ENCODE results near the gene ABHD12B.

Gene ABHD12B

DNA sequence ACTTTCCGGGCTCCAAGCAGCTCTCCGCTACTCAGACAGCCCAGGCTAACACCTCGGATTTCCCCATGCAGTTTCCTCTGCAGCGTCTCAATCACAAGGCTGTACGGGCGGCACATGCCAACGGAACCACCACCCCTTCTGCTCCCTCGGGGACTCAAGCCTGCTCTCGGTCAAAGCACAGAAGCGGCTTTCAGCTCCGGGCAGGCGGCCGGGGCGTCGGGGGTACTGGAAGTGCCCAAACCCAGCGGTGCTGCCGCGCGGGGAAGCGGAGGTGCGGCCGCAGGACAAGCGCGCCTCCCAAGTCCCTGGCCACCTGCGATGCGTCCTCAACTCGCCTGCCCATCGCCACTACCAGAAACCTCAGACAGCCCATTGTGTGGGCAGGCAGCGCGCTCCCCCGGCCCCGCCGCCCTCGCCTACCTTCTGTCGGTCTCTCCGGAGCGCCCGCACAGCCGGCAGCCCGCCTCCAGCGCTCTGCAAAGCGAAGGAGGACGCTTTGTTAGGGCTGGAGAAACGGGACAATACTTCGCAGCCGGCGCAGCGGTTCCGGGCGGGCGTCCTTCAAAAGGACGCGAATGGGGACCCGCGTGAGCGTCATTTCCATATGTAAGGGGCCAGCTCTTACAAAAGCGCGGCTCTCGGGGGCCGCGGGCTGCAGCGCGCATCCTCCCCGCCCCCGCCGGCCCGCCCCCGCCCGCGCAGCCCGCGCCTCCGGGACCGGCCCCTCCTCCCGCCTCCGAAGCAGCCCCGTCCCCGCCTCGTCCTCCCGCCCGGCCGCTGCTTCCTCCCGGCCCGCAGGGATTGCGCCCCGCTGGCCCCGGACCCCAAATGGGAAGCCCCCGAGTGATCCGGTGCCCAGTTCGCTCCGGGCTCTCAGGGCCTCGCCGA lies 41.6 kb upstream of the ABHD12B start:
- DNase-seq (ENCODE audit: low read depth, low spot score) = no peak
- no CpG with 5 or more reads among the region's 93 CpGs for WGBS (ENCODE audit: insufficient coverage, insufficient read length)
- Histone ChIP-seq H3K27me3 (ENCODE audit: control insufficient read depth, insufficient read depth, low read length) (peaks cover 22% of the 10 kb centered on the region), H3K4me1 (ENCODE audit: control insufficient read depth, insufficient read depth, low read length) (peaks cover 2% of the 10 kb centered on the region; the same call in 1 of the 2 replicates), H3K9me3 (ENCODE audit: control insufficient read depth, insufficient read depth, low read length) (no peaks in the 10 kb centered on the region), H3K36me3 (ENCODE audit: control insufficient read depth, insufficient read depth, low read length) (no peaks in the 10 kb centered on the region), H3K27ac (ENCODE audit: low read length) (no peak overlapping the region), H3K4me3 (ENCODE audit: low read length) (peak overlapping the region; percentile 60)

DNA sequence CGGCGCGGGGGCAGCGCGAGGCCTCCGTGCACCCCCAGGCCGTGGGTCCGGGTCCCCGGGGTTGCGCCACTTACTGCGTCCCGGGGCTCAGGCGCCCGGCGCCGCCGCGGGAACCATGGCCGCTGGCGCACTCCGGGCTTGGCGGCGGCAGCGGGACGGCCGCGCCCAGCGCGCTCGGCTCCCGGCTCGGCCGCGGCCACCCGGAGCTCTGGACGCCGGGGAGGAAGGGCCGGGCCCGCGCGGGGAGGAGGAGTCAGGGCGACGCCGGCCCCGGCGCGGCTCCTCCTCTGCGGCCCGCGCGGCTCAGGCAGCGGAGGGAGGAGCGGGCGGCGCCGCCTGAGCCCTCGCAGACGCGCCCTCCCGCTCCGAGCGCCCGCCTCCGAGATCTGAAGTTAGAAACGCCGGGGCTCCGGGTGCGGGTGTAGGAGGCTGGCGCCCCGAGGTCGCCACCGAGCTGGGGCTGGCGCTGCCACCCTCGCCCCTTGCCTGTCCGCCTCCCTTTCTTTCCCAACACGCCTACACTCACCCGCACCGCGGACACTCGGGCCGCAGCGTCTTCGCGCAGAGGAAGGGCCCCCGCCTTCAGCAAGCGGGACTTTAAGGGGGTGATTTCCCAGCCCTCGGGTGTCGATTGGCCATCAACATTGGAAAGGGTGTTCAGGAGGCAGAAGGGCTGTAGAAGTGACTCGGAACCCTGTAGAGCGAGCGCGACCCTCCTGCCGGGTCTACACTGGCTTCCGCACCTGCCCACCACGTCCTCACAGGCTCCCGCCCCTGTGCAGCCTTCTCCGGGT lies 40.7 kb upstream of the ABHD12B start, which contains the start of gene NIN:
NIN (minus strand) TSS at position 231 of the 794 bp plus-strand sequence. CDS start 9,106 bp downstream, outside the sequence.
- no peak for DNase-seq (ENCODE audit: low read depth, low spot score)
- peaks cover 22% of the 10 kb centered on the region for H3K27me3 ChIP-seq (ENCODE audit: control insufficient read depth, insufficient read depth, low read length)
- H3K9me3 ChIP-seq (ENCODE audit: control insufficient read depth, insufficient read depth, low read length) = no peaks in the 10 kb centered on the region
- no peaks in the 10 kb centered on the region for H3K36me3 ChIP-seq (ENCODE audit: control insufficient read depth, insufficient read depth, low read length)
- peak within 1 kb of the TSS; percentile 60 for H3K4me3 ChIP-seq (ENCODE audit: low read length)
- no peak within 1 kb of the TSS for H3K27ac ChIP-seq (ENCODE audit: low read length)
- WGBS (ENCODE audit: insufficient coverage, insufficient read length) = no CpG with 5 or more reads among the region's 97 CpGs
- H3K4me1 ChIP-seq (ENCODE audit: control insufficient read depth, insufficient read depth, low read length) = peaks cover 2% of the 10 kb centered on the region; the same call in 1 of the 2 replicates

DNA sequence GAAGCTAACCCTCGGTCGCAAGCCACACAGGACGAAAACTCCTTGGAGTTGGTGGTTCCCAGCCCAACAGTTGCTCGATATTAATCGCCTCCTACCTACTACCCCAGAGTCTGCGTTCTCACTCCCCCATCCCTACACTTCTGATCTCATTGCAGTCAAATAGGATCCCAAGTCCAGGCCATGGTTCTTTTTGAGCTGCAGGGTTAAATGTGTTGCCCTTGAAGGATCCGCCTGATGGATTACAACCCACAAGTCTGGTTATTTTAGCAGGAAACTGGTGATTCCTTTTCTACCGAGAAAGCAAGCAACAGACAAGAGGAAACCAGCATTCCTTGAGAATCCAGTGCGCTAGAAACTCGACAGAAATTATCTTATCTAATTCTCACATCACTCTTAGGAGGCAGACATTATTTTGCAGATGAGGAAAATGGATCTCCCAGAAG lies 40.1 kb upstream of the ABHD12B start:
- no CpG with 5 or more reads among the region's 10 CpGs for WGBS (ENCODE audit: insufficient coverage, insufficient read length)
- peaks cover 2% of the 10 kb centered on the region; the same call in 1 of the 2 replicates for H3K4me1 ChIP-seq (ENCODE audit: control insufficient read depth, insufficient read depth, low read length)
- H3K9me3 ChIP-seq (ENCODE audit: control insufficient read depth, insufficient read depth, low read length) = no peaks in the 10 kb centered on the region
- peaks cover 22% of the 10 kb centered on the region for H3K27me3 ChIP-seq (ENCODE audit: control insufficient read depth, insufficient read depth, low read length)
- no peak overlapping the region for H3K27ac ChIP-seq (ENCODE audit: low read length)
- DNase-seq (ENCODE audit: low read depth, low spot score) = no peak
- no peaks in the 10 kb centered on the region for H3K36me3 ChIP-seq (ENCODE audit: control insufficient read depth, insufficient read depth, low read length)
- peak overlapping the region; percentile 60; the same call in 1 of the 2 replicates for H3K4me3 ChIP-seq (ENCODE audit: low read length)

DNA sequence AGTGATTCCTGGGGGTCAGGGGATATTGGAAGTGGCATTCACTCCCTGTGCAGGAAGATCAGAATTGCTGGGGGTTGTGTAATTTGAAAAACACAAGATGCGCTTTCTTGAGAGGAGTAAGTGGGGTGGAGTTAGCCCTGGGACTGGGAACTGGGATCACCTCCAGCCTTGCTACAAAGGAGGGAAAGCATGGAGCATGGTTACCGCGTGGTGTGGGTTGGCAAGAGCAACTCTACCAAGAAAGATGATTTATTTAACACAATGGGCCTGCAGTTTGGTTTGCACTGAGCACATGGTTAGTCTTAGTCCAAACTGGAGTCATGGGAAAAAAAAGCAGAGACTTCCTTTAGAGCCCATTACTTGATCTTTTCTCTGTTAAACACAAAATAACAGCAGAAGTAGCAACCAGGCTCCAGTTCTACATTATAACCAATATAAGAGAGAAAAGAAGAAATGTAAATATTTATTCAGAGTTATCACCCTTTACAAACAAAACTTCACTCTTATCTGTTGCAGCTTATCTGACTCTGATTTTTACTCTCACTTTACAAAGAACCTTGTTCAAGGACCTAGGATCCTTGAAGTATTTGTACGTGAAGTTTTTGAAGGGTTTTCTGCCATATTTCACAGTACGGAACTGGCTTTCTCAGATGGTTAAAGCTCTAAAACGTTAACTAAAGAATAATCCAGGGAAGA lies 38.8 kb upstream of the ABHD12B start:
- DNase-seq (ENCODE audit: low read depth, low spot score) = no peak
- Histone ChIP-seq H3K27me3 (ENCODE audit: control insufficient read depth, insufficient read depth, low read length) (peaks cover 20% of the 10 kb centered on the region), H3K4me1 (ENCODE audit: control insufficient read depth, insufficient read depth, low read length) (peaks cover 2% of the 10 kb centered on the region; the same call in 1 of the 2 replicates), H3K4me3 (ENCODE audit: low read length) (no peak overlapping the region), H3K36me3 (ENCODE audit: control insufficient read depth, insufficient read depth, low read length) (no peaks in the 10 kb centered on the region), H3K27ac (ENCODE audit: low read length) (no peak overlapping the region), H3K9me3 (ENCODE audit: control insufficient read depth, insufficient read depth, low read length) (no peaks in the 10 kb centered on the region)
- no CpG with 5 or more reads among the region's 6 CpGs for WGBS (ENCODE audit: insufficient coverage, insufficient read length)

DNA sequence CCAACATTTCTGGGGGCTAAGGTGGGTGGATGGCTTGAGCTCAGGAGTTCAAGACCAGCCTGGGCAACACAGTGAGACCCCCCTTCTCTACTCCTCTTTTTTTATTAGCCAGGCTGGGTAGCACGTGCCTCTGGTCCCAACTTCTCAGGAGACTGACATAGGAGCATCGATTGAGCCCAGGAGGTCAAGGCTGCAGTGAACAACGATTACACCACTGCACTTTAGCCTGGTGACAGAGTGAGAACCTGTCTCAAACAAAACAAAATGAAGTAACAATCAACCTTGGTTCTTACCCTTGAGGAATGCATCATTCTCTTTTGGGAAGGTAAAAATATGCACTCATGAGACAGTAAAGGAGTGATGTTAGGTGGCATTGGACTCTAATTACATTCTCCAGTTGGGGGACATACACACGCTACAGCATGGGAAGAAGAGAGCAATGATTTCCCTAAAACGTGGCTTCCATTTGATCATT lies 37.0 kb upstream of the ABHD12B start:
- peaks cover 12% of the 10 kb centered on the region for H3K27me3 ChIP-seq (ENCODE audit: control insufficient read depth, insufficient read depth, low read length)
- no peak for DNase-seq (ENCODE audit: low read depth, low spot score)
- no peaks in the 10 kb centered on the region for H3K36me3 ChIP-seq (ENCODE audit: control insufficient read depth, insufficient read depth, low read length)
- H3K4me3 ChIP-seq (ENCODE audit: low read length) = no peak overlapping the region
- WGBS (ENCODE audit: insufficient coverage, insufficient read length) = no CpG with 5 or more reads among the region's 5 CpGs
- H3K4me1 ChIP-seq (ENCODE audit: control insufficient read depth, insufficient read depth, low read length) = no peaks in the 10 kb centered on the region
- no peaks in the 10 kb centered on the region for H3K9me3 ChIP-seq (ENCODE audit: control insufficient read depth, insufficient read depth, low read length)
- H3K27ac ChIP-seq (ENCODE audit: low read length) = no peak overlapping the region

DNA sequence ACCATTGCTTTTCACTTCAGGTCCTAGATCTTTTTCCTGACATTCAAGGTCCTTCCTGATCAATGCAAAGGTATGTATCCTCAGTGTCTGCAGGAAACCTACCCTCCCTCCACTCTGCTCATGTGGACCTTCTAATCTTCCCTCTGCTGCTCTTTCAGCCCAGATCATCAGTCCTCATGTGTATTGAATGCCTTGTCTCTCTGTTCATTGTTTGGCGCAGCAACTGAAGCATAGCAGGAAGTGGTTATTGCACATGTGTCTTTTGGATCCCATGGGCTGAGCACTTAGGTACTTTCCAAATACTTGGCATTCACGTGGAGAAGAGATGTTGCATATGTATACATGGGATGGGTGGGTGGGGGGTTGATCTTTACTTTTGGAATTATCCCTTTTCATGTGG lies 36.6 kb upstream of the ABHD12B start:
- no peak for DNase-seq (ENCODE audit: low read depth, low spot score)
- Histone ChIP-seq H3K9me3 (ENCODE audit: control insufficient read depth, insufficient read depth, low read length) (no peaks in the 10 kb centered on the region), H3K4me1 (ENCODE audit: control insufficient read depth, insufficient read depth, low read length) (no peaks in the 10 kb centered on the region), H3K36me3 (ENCODE audit: control insufficient read depth, insufficient read depth, low read length) (no peaks in the 10 kb centered on the region), H3K27ac (ENCODE audit: low read length) (no peak overlapping the region), H3K27me3 (ENCODE audit: control insufficient read depth, insufficient read depth, low read length) (peaks cover 12% of the 10 kb centered on the region), H3K4me3 (ENCODE audit: low read length) (no peak overlapping the region)
- no CpG with 5 or more reads among the region's 2 CpGs for WGBS (ENCODE audit: insufficient coverage, insufficient read length)

DNA sequence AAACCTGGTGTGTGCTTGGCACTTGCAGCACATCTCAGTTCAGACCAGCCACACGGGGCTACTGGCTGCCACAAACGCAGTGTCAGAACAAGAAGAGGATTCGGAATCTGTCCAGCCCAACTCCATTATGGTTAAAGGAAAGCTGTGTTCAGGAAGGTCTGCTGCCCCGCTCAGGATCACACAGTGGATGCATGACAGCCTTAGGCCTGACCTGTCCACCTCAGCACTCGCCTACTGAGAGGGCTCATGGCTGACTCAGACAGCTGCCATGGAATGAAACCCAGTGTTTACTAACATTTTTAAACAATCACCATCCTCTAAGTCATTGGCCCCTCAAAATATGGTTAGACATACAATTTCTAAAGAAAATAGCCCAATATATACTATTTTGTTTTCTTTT lies 35.3 kb upstream of the ABHD12B start:
- Histone ChIP-seq H3K27me3 (ENCODE audit: control insufficient read depth, insufficient read depth, low read length) (peaks cover 12% of the 10 kb centered on the region), H3K9me3 (ENCODE audit: control insufficient read depth, insufficient read depth, low read length) (no peaks in the 10 kb centered on the region), H3K27ac (ENCODE audit: low read length) (no peak overlapping the region), H3K4me1 (ENCODE audit: control insufficient read depth, insufficient read depth, low read length) (no peaks in the 10 kb centered on the region), H3K36me3 (ENCODE audit: control insufficient read depth, insufficient read depth, low read length) (no peaks in the 10 kb centered on the region), H3K4me3 (ENCODE audit: low read length) (no peak overlapping the region)
- DNase-seq (ENCODE audit: low read depth, low spot score) = no peak
- no CpG with 5 or more reads among the region's 5 CpGs for WGBS (ENCODE audit: insufficient coverage, insufficient read length)

DNA sequence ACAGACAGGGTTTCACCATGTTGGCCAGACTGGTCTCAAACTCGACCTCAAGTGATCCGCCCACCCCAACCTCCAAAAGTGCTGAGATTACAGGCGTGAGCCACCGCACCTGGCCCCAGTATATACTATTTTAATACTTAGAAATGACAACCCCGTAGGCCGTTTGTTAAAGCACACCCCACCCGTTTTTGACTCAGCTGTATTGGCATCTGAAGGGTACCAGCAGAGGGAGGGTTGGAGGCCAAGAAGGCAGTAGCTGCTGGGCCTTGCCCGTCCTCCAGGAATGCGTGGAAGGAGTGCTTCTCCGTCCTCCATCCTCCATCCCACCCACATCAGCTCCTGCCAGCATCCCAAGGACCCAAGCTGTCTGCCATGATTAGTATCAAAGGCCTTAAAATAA lies 34.6 kb upstream of the ABHD12B start:
- H3K4me3 ChIP-seq (ENCODE audit: low read length) = no peak overlapping the region
- H3K9me3 ChIP-seq (ENCODE audit: control insufficient read depth, insufficient read depth, low read length) = no peaks in the 10 kb centered on the region
- DNase-seq (ENCODE audit: low read depth, low spot score) = no peak
- peaks cover 7% of the 10 kb centered on the region for H3K27me3 ChIP-seq (ENCODE audit: control insufficient read depth, insufficient read depth, low read length)
- no CpG with 5 or more reads among the region's 10 CpGs for WGBS (ENCODE audit: insufficient coverage, insufficient read length)
- no peak overlapping the region for H3K27ac ChIP-seq (ENCODE audit: low read length)
- no peaks in the 10 kb centered on the region for H3K36me3 ChIP-seq (ENCODE audit: control insufficient read depth, insufficient read depth, low read length)
- no peaks in the 10 kb centered on the region for H3K4me1 ChIP-seq (ENCODE audit: control insufficient read depth, insufficient read depth, low read length)

DNA sequence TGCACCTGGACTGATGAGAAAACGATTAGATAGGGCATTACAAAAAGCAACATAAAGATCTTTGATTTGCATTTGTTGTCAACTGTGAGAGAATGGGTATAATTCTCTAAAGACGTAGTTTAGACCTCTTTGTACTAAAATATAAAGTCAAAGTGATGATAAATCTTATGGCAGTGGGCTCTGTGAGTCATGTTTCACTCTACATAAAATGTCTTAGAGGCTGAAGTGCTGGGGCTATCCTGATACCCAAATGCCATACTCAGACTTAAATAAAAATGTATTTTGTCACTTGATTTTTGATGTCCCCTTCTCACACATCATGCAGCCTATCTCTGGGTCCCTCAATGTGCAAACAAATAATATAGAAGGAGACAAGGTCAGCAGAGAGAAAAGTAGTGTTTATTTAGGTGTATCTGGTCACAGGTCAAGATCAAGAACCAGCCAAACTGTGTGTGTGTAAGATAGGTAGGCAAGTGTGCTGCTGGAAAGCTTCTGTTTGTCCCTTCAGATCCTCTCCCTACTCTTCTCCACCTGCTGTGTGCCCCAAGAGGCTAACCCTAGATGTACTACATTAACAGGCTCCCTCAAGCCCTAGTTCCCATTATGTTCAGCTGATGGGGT lies 33.9 kb upstream of the ABHD12B start:
- no CpG with 5 or more reads among the region's 2 CpGs for WGBS (ENCODE audit: insufficient coverage, insufficient read length)
- Histone ChIP-seq H3K36me3 (ENCODE audit: control insufficient read depth, insufficient read depth, low read length) (no peaks in the 10 kb centered on the region), H3K4me1 (ENCODE audit: control insufficient read depth, insufficient read depth, low read length) (no peaks in the 10 kb centered on the region), H3K9me3 (ENCODE audit: control insufficient read depth, insufficient read depth, low read length) (no peaks in the 10 kb centered on the region), H3K4me3 (ENCODE audit: low read length) (no peak overlapping the region), H3K27ac (ENCODE audit: low read length) (no peak overlapping the region), H3K27me3 (ENCODE audit: control insufficient read depth, insufficient read depth, low read length) (peaks cover under 1% of the 10 kb centered on the region; the same call in 1 of the 2 replicates)
- DNase-seq (ENCODE audit: low read depth, low spot score) = no peak

All from iPS DF 6.9 (cell line).